Measurements from ENCODE around the gene IQCH.
"Not testable (repeated sequence)": the region's sequence is repeated elsewhere in the genome, so short reads cannot be mapped to it uniquely, and the experiment has no call there.

The IQCH gene

GRCh38 chr15:67246606-67247005 is 8.0 kb upstream of the IQCH start:
- DNase-seq (ENCODE audit: low read depth in 2 of 2): not testable (repeated sequence)

GRCh38 chr15:67248011-67248505 is 6.5 kb upstream of the IQCH start:
- DNase-seq (ENCODE audit: low read depth in 2 of 2): no peak

- DNase-seq (ENCODE audit: low read depth in 2 of 2): no peak
Measured at GRCh38 chr15:67249830-67250229, 4.8 kb upstream of the IQCH start.

GRCh38 chr15:67251318-67251717 is 3.3 kb upstream of the IQCH start:
- no peak for DNase-seq (ENCODE audit: low read depth in 2 of 2)

- no peak for DNase-seq (ENCODE audit: low read depth in 2 of 2)
Measured at GRCh38 chr15:67253101-67253500, 1.5 kb upstream of the IQCH start.

GRCh38 chr15:67253549-67254237 is 893 bp upstream of the IQCH start:
- DNase-seq (ENCODE audit: low read depth in 2 of 2): no peak

- no peak for DNase-seq (ENCODE audit: low read depth in 2 of 2)
Measured at GRCh38 chr15:67256051-67256450, 1.5 kb downstream of the IQCH start.

- DNase-seq (ENCODE audit: low read depth in 2 of 2): not testable (repeated sequence)
Measured at GRCh38 chr15:67258412-67258811, 3.8 kb downstream of the IQCH start.

- DNase-seq (ENCODE audit: low read depth in 2 of 2): no peak
Measured at GRCh38 chr15:67259379-67259778, 4.8 kb downstream of the IQCH start.

- DNase-seq (ENCODE audit: low read depth in 2 of 2): no peak
Measured at GRCh38 chr15:67259806-67260205, 5.2 kb downstream of the IQCH start.

- no peak for DNase-seq (ENCODE audit: low read depth in 2 of 2)
Measured at GRCh38 chr15:67266870-67267269, 12.3 kb downstream of the IQCH start.

- DNase-seq (ENCODE audit: low read depth in 2 of 2): no peak
Measured at GRCh38 chr15:67267440-67267839, 12.9 kb downstream of the IQCH start.

GRCh38 chr15:67267951-67268941 is 13.7 kb downstream of the IQCH start:
- DNase-seq (ENCODE audit: low read depth in 2 of 2): no peak

- no peak for DNase-seq (ENCODE audit: low read depth in 2 of 2)
Measured at GRCh38 chr15:67274236-67274635, 19.6 kb downstream of the IQCH start.

- DNase-seq (ENCODE audit: low read depth in 2 of 2): no peak
Measured at GRCh38 chr15:67276666-67277065, 22.1 kb downstream of the IQCH start.

GRCh38 chr15:67280217-67280616 is 25.6 kb downstream of the IQCH start:
- DNase-seq (ENCODE audit: low read depth in 2 of 2): no peak

GRCh38 chr15:67281714-67282113 is 27.1 kb downstream of the IQCH start:
- no peak for DNase-seq (ENCODE audit: low read depth in 2 of 2)

GRCh38 chr15:67285625-67286024 is 31.0 kb downstream of the IQCH start:
- not testable (repeated sequence) for DNase-seq (ENCODE audit: low read depth in 2 of 2)

GRCh38 chr15:67286400-67286799 is 31.8 kb downstream of the IQCH start:
- not testable (repeated sequence) for DNase-seq (ENCODE audit: low read depth in 2 of 2)

GRCh38 chr15:67290319-67290718 is 35.7 kb downstream of the IQCH start:
- DNase-seq (ENCODE audit: low read depth in 2 of 2): no peak

GRCh38 chr15:67296188-67296587 is 41.6 kb downstream of the IQCH start:
- no peak for DNase-seq (ENCODE audit: low read depth in 2 of 2)

- DNase-seq (ENCODE audit: low read depth in 2 of 2): no peak
Measured at GRCh38 chr15:67296684-67297083, 42.1 kb downstream of the IQCH start.

Measured in stimulated activated CD4-positive, alpha-beta T cell treated with anti-CD3 and anti-CD28 coated beads, Interleukin-1b, Interleukin-23, amount 100 ng/mL, for 4 hours (primary cell).